Immature natural killer cell (primary cell): ENCODE measurements around the gene FARS2. TPM values are rescaled to one million over a fixed set of nuclear protein-coding genes. Genes with fewer than 3 reads are reported as not detected.
A peak's percentile ranks its signal among the peaks of the same experiment; 100 is the strongest.
"Not testable (repeated sequence)": the region's sequence is repeated elsewhere in the genome, so short reads cannot be mapped to it uniquely, and the experiment has no call there.

Experiments
- DNase-seq, 3 donors: peaks; one replicate each; pipeline ENCODE4 v3.0.0; 2022; ENCODE audit warnings: mixed read lengths in 1 of 3
- H3K27ac Mint-ChIP-seq, 6 donors: one replicate each; pipeline ENCODE4 v1.8.0; 2020; ENCODE audit warnings: mixed read lengths in 6 of 6, mild to moderate bottlenecking in 5 of 6, inconsistent platforms in 4 of 6, moderate library complexity in 3 of 6
- H3K27me3 Mint-ChIP-seq, 3 donors: one replicate each; pipeline ENCODE4 v1.8.0; 2020 to 2021; ENCODE audit warnings: low read depth in 3 of 3, mild to moderate bottlenecking in 3 of 3, mixed read lengths in 3 of 3, moderate library complexity in 3 of 3, inconsistent platforms in 1 of 3
- H3K36me3 Mint-ChIP-seq, 3 donors: one replicate each; pipeline ENCODE4 v1.8.0; 2020; ENCODE audit warnings: mixed read lengths in 3 of 3, inconsistent platforms in 2 of 3, mild to moderate bottlenecking in 2 of 3
- H3K4me1 Mint-ChIP-seq, 2 donors: one replicate each; pipeline ENCODE4 v1.8.0; 2020; ENCODE audit warnings: inconsistent platforms in 2 of 2, mild to moderate bottlenecking in 2 of 2, mixed read lengths in 2 of 2, moderate library complexity in 1 of 2
- H3K4me3 Mint-ChIP-seq, 5 donors: one replicate each; pipeline ENCODE4 v1.8.0; 2020; ENCODE audit warnings: mild to moderate bottlenecking in 5 of 5, mixed read lengths in 5 of 5, inconsistent platforms in 3 of 5, moderate library complexity in 3 of 5
- H3K9me3 Mint-ChIP-seq, 6 donors: one replicate each; pipeline ENCODE4 v1.8.0; 2020; ENCODE audit warnings: mild to moderate bottlenecking in 6 of 6, mixed read lengths in 6 of 6, inconsistent platforms in 4 of 6, moderate library complexity in 3 of 6
- polyA plus RNA-seq, 3 donors: library from polyadenylated mRNA; unstranded; fragments of 300-500 nt; fragmentation: Illumina TruSeq; gene quantifications; one replicate each; pipeline ENCODE4 v1.2.3, GENCODE V29; 2021

The FARS2 gene
- polyA plus RNA-seq, 3 donors from 2014 or later: 30.5 to 41.0 (median 40.2) TPM

DNA sequence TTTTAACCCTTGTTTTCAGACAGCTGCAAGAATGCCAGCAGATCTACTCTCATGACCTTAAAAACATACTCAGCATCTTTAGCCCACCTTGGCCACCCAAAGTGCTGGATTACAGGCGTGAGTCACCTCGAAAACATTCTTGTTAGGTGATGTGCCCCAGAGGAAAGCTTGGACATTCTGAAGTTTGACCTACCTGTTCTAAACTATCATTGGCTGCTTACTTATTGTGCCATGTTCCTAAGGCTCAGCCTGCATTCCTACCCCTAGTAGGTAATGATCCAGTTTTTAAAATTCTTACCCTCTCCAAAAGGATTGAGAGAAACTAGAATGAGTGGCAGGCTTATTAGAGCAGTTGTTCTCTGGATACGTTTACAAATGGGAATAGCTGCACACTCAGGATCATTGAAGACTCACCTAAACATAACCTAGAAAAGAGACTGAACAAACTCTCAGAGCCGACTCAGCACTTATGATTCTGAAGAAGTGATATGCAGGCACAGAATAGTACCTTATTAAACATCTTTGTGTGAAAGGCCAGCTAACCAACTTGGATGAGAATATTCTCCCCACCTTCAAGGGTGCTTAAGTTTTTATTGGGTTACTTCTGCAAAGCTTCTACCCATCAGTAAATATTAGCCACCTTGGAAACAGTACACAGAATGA, 383.3 kb downstream of the FARS2 start:
- H3K27ac Mint-ChIP-seq: no peak overlapping the region
- H3K36me3 Mint-ChIP-seq: peaks cover 10 to 19% (median 19%) of the 10 kb centered on the region in 3 donors
- H3K4me3 Mint-ChIP-seq: no peak overlapping the region
- H3K27me3 Mint-ChIP-seq: peaks cover 0 to 3% (median 0%) of the 10 kb centered on the region in 3 donors
- DNase-seq: no peak
- H3K9me3 Mint-ChIP-seq: peaks cover 0 to 13% (median 7%) of the 10 kb centered on the region in 6 donors
- H3K4me1 Mint-ChIP-seq: no peaks in the 10 kb centered on the region

DNA sequence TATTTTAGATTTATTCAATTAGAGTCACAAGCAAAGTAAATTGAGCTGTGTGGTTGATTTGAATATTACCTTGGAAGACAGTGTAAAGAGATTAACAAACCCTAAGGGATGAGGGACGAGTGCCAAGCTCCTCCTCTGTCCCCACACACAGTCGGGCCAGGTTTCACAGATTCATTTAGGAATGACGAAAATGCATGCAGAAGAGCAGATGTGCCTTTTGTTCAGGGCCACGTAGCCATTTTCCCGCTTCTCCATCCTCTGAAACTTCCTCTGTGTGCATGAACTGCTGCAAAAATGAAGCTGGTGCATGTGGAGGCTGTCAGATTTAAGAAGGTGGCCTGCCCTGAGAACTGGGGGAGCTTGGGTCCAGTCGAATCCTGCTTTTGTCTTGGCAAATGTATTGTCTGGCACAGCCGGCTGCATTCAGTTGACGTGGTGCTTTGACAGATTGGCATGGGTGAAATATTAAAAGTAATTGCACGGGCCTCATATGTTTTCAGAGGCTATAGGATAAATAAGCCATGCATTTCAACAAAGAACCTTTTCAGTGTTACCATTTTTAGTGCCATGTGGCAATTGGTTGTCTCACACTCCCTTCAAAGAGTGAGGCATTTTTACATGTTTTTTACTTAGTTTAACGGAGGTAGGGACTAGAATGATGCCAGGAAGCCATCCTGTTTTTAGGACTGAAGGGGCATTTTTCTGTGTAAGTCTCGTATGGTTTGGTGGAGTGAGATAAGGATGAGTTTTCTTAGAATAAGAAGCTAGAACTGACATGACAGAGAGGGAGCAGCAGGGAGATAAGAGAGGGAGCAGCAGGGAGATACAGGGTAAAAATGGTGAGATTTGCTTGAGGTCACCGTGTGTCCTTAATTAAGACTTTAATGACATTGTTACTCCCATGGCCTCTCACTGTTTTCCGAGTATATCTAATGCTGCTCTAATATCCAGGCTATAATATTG, 384.3 kb downstream of the FARS2 start:
- DNase-seq: no peak
- H3K27me3 Mint-ChIP-seq: peaks cover 0 to 2% (median 0%) of the 10 kb centered on the region in 3 donors
- no peak overlapping the region for H3K27ac Mint-ChIP-seq
- H3K9me3 Mint-ChIP-seq: peaks cover 0 to 5% (median 3%) of the 10 kb centered on the region in 6 donors
- no peaks in the 10 kb centered on the region for H3K4me1 Mint-ChIP-seq
- peaks cover 4 to 18% (median 14%) of the 10 kb centered on the region in 3 donors for H3K36me3 Mint-ChIP-seq
- H3K4me3 Mint-ChIP-seq: no peak overlapping the region

DNA sequence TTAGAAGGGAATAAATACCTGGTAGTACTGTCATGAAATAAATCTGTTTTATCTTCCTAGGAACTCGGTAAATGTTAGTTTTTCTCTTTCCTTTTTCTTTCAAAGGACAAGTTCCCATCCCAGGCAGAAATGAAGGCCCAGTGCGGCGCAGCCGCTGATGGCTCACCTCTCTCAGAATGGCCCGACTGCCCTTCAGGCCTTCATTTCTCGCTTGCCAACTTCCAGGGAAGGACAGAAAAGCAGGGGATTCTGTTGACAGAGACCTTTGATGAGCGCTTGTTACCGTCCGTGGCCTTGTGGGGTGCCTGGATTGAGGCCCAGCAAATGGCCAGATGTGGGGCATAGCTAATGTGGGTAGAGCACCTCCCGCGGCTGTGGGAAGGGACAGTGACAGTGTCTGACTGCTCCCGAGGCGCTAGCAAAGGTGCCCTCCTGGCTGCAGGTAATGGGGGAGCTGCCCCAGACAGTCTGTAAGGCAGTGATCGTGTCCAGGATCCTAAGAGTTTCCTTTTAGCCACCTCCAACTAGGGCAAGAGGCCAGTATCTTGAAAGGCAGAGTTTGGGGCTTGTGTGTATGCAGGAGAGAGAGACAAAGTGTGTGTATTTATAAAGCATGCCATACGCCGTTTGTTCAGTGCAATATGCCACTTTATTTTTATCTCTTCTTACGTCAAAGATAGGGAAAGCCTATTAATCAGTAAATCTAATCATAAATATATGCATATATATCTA, 391.3 kb downstream of the FARS2 start:
- Mint-ChIP-seq H3K9me3 (no peaks in the 10 kb centered on the region), H3K27me3 (no peaks in the 10 kb centered on the region), H3K27ac (peak overlapping the region in 1 of 6 donors; percentile 49), H3K36me3 (peaks cover 6 to 28% (median 9%) of the 10 kb centered on the region in 3 donors), H3K4me3 (no peak overlapping the region), H3K4me1 (no peaks in the 10 kb centered on the region)
- no peak for DNase-seq

GRCh38 chr6:5653801-5654200, 392.5 kb downstream of the FARS2 start:
- H3K27me3 Mint-ChIP-seq: no peaks in the 10 kb centered on the region
- H3K4me1 Mint-ChIP-seq: no peaks in the 10 kb centered on the region
- DNase-seq: no peak
- no peaks in the 10 kb centered on the region for H3K9me3 Mint-ChIP-seq
- peaks cover 9 to 32% (median 10%) of the 10 kb centered on the region in 3 donors for H3K36me3 Mint-ChIP-seq
- H3K27ac Mint-ChIP-seq: no peak overlapping the region
- no peak overlapping the region for H3K4me3 Mint-ChIP-seq

GRCh38 chr6:5656226-5656625, 394.9 kb downstream of the FARS2 start:
- DNase-seq: no peak
- H3K27me3 Mint-ChIP-seq: peaks cover 0 to 1% (median 0%) of the 10 kb centered on the region in 3 donors
- no peaks in the 10 kb centered on the region for H3K9me3 Mint-ChIP-seq
- peaks cover 9 to 44% (median 16%) of the 10 kb centered on the region in 3 donors for H3K36me3 Mint-ChIP-seq
- H3K4me3 Mint-ChIP-seq: no peak overlapping the region
- H3K27ac Mint-ChIP-seq: no peak overlapping the region
- no peaks in the 10 kb centered on the region for H3K4me1 Mint-ChIP-seq

DNA sequence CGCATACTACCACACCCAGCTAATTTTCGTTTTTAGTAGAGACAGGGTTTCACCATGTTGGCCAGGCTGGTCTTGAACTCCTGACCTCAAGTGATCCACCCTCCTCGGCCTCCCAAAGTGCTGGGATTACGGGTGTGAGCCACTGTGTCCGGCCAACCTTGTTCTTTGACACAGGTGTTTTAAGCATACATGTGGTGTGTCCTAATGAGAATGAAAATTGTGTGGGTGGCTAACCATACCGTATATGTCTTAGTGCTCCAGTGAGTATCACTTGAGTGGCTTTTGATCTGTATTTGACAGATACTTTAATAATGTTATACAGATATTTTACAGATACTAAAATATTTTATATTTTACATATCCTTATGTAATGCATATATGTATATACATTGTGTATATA, 395.4 kb downstream of the FARS2 start:
- H3K4me3 Mint-ChIP-seq, H3K9me3 Mint-ChIP-seq, H3K27me3 Mint-ChIP-seq, H3K4me1 Mint-ChIP-seq, H3K27ac Mint-ChIP-seq, DNase-seq: not testable (repeated sequence)
- H3K36me3 Mint-ChIP-seq: peaks cover 9 to 49% (median 20%) of the 10 kb centered on the region in 3 donors

DNA sequence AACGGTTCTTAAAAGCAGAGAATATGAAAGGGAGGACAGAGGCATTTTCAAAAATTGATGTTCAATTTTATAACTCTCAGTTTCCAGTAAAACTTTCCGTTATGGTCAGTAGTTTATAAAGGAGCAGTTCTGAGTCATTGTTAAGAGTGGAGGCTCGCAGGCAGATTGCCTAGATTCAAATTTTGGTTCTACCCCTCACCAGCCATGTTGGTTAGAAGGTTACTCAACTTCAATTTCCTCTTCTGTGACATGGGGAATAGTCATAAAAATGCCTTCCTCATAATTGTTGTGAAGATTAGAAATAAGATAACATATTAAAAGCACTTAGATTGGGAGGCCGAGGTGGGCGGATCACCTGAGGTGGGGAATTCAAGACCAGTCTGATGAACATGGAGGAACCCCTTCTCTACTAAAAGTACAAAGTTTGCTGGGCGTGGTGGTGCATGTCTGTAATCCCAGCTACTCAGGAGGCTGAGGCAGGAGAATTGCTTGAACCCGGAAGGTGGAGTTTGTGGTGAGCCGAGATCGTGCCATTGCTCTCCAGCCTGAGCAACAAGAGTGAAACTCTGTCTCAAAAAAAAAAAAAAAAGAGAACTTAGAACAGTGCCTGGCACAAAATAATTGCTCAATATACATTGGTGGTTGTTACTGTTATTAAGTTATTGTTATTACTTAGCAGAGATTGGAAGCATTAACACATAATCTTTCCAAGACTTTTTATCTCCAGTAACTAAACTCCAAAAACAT, 396.5 kb downstream of the FARS2 start:
- H3K4me1 Mint-ChIP-seq: no peaks in the 10 kb centered on the region
- H3K9me3 Mint-ChIP-seq: no peaks in the 10 kb centered on the region
- H3K27me3 Mint-ChIP-seq: peaks cover 0 to 2% (median 1%) of the 10 kb centered on the region in 3 donors
- H3K4me3 Mint-ChIP-seq: no peak overlapping the region
- no peak overlapping the region for H3K27ac Mint-ChIP-seq
- peaks cover 9 to 41% (median 21%) of the 10 kb centered on the region in 3 donors for H3K36me3 Mint-ChIP-seq
- DNase-seq: no peak

DNA sequence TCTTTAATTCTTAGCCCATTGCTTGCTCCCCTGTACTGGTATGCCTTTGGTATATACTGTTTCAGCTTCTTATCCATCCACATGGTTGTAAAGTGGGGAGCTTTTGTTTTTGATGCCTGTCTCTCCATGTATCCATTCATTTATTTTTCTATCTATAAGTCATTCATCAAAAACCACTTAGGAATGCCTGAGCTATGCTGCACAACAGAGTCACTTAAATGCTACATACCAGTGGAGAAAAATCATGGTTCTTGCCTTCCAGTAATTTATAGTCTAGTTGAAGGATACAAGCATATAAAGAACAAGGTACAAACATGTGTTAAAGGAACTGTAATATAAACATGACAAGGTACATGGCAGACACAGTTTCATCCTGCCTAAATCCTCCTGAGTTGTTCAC, 398.2 kb downstream of the FARS2 start:
- Mint-ChIP-seq H3K9me3 (no peaks in the 10 kb centered on the region), H3K4me1 (peaks cover 0 to under 1% of the 10 kb centered on the region in 2 donors), H3K4me3 (no peak overlapping the region), H3K36me3 (peaks cover 9 to 40% (median 21%) of the 10 kb centered on the region in 3 donors), H3K27ac (no peak overlapping the region), H3K27me3 (peaks cover 0 to 2% (median 1%) of the 10 kb centered on the region in 3 donors)
- no peak for DNase-seq

GRCh38 chr6:5660772-5661171, 399.5 kb downstream of the FARS2 start:
- DNase-seq: no peak
- H3K27ac Mint-ChIP-seq: no peak overlapping the region
- no peaks in the 10 kb centered on the region for H3K9me3 Mint-ChIP-seq
- peaks cover 3 to 33% (median 22%) of the 10 kb centered on the region in 3 donors for H3K36me3 Mint-ChIP-seq
- peaks cover 0 to 13% of the 10 kb centered on the region in 2 donors for H3K4me1 Mint-ChIP-seq
- H3K4me3 Mint-ChIP-seq: no peak overlapping the region
- H3K27me3 Mint-ChIP-seq: peaks cover 0 to 5% (median 2%) of the 10 kb centered on the region in 3 donors

- H3K9me3 Mint-ChIP-seq: no peaks in the 10 kb centered on the region
- DNase-seq: no peak
- peaks cover 0 to 5% (median 2%) of the 10 kb centered on the region in 3 donors for H3K27me3 Mint-ChIP-seq
- H3K4me3 Mint-ChIP-seq: no peak overlapping the region
- H3K27ac Mint-ChIP-seq: no peak overlapping the region
- peaks cover 0 to 28% (median 18%) of the 10 kb centered on the region in 3 donors for H3K36me3 Mint-ChIP-seq
- peaks cover 8 to 33% of the 10 kb centered on the region in 2 donors for H3K4me1 Mint-ChIP-seq
Observed at GRCh38 chr6:5662797-5663196, 401.5 kb downstream of the FARS2 start.

DNA sequence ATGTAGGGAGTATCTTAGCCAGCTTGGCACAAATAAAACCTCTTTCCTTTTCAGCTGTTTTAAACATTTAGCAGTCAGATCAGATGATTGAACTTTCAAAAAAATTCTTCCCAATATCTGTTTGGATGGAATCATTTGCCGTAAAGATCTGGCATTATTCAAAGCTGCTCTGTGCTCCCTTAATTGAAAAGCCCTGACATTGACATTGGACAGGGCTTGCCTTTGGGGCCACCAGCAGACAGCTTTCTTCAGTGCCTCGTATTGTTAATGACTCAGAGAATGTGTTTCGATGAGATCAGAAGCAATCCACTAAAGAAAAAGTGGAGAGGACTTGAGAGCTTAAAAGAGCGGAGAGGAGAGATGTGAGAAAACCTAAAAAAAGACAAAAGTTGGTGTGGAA, 401.9 kb downstream of the FARS2 start:
- Mint-ChIP-seq H3K4me3 (no peak overlapping the region), H3K36me3 (peaks cover 0 to 28% (median 17%) of the 10 kb centered on the region in 3 donors), H3K4me1 (peaks cover 12 to 37% of the 10 kb centered on the region in 2 donors), H3K27me3 (peaks cover 0 to 9% (median 2%) of the 10 kb centered on the region in 3 donors), H3K9me3 (no peaks in the 10 kb centered on the region), H3K27ac (no peak overlapping the region)
- DNase-seq: no peak

GRCh38 chr6:5663739-5664138, 402.4 kb downstream of the FARS2 start:
- no peak for DNase-seq
- H3K4me1 Mint-ChIP-seq: peaks cover 12 to 38% of the 10 kb centered on the region in 2 donors
- H3K27me3 Mint-ChIP-seq: peaks cover 0 to 9% (median 2%) of the 10 kb centered on the region in 3 donors
- H3K36me3 Mint-ChIP-seq: peaks cover 0 to 27% (median 15%) of the 10 kb centered on the region in 3 donors
- no peak overlapping the region for H3K4me3 Mint-ChIP-seq
- H3K27ac Mint-ChIP-seq: no peak overlapping the region
- H3K9me3 Mint-ChIP-seq: no peaks in the 10 kb centered on the region

DNA sequence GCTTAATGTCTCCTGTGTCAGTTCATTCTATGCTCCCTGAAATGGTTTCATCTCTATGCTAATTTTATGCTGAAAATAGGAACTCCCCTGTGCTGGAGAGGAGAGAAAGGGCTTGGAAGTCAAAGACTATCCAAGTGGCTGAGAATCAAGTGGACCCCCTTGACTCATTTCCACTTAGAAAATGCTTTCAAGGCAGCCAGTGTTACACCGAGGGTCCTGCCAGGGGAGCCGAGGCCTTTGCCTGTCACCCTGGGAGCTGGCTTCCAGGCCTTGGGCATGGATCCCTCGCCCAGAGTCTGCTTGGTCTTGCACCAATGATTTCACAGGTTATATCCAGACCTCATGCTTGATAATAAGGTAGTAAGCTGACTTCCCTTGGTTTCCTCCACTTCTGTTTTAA, 402.8 kb downstream of the FARS2 start:
- H3K4me1 Mint-ChIP-seq: peaks cover 12 to 38% of the 10 kb centered on the region in 2 donors

More for the DNA sequence above, 402.8 kb downstream of the FARS2 start:
- Mint-ChIP-seq H3K4me3 (no peak overlapping the region), H3K27me3 (peaks cover 0 to 9% (median 2%) of the 10 kb centered on the region in 3 donors), H3K9me3 (no peaks in the 10 kb centered on the region), H3K27ac (no peak overlapping the region), H3K36me3 (peaks cover 0 to 24% (median 15%) of the 10 kb centered on the region in 3 donors)
- no peak for DNase-seq
